ENCODE results near the gene ZNF385C.

Gene ZNF385C

GRCh38 chr17:41977991-41978390 lies 120.3 kb downstream of the ZNF385C start:
- DNase-seq: no peak

GRCh38 chr17:41976142-41976768 lies 122.0 kb downstream of the ZNF385C start:
- DNase-seq: no peak

Data from islet precursor cell (in vitro differentiated cells).